ENCODE measurements around the gene GRK7.
"Not testable (repeated sequence)": the region's sequence is repeated elsewhere in the genome, so short reads cannot be mapped to it uniquely, and the experiment has no call there.

The GRK7 gene

DNA sequence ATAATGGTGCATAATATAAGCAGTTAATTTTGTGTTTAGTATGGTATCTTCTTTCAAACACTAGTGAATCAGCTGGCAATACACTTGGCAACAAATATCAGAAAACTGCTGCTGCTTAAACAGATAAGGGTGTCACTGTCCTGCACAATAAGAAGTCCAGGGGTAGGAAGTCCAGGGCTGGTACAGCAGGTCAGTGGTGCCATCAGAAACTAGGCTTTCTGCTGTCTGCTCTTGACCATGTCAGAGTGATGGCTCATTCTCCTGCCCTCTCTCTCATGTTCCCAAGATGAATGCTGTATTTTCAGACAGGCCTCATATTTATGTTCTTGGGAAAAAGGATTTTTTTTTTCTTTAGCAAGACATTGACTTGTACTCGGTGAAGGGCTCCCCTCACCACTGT, 9.2 kb upstream of the GRK7 start:
- Histone ChIP-seq H3K4me3 (ENCODE audit: low read length) (no peak overlapping the region), H3K36me3 (replicated peaks; ENCODE audit: low read depth, low read length) (peaks cover 3% of the 10 kb centered on the region), H3K4me1 (ENCODE audit: low read length) (no peaks in the 10 kb centered on the region), H3K27ac (ENCODE audit: low read length) (no peak overlapping the region), H2AFZ (ENCODE audit: low read depth, low read length) (no peak overlapping the region), H3K4me2 (ENCODE audit: low read length) (no peak overlapping the region), H3K79me2 (ENCODE audit: low read length) (no peaks in the 10 kb centered on the region), H3K9me3 (ENCODE audit: insufficient read depth, low read length) (no peaks in the 10 kb centered on the region), H4K20me1 (ENCODE audit: insufficient read depth, low read length) (no peaks in the 10 kb centered on the region), H3K9ac (ENCODE audit: low read length) (no peak overlapping the region), H3K27me3 (ENCODE audit: low read depth, low read length) (no peaks in the 10 kb centered on the region)
- TF ChIP-seq, protein P1, sequence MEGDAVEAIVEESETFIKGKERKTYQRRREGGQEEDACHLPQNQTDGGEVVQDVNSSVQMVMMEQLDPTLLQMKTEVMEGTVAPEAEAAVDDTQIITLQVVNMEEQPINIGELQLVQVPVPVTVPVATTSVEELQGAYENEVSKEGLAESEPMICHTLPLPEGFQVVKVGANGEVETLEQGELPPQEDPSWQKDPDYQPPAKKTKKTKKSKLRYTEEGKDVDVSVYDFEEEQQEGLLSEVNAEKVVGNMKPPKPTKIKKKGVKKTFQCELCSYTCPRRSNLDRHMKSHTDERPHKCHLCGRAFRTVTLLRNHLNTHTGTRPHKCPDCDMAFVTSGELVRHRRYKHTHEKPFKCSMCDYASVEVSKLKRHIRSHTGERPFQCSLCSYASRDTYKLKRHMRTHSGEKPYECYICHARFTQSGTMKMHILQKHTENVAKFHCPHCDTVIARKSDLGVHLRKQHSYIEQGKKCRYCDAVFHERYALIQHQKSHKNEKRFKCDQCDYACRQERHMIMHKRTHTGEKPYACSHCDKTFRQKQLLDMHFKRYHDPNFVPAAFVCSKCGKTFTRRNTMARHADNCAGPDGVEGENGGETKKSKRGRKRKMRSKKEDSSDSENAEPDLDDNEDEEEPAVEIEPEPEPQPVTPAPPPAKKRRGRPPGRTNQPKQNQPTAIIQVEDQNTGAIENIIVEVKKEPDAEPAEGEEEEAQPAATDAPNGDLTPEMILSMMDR (IDR thresholded peaks at IDR 0.05; ENCODE audit: low read depth, low read length): no peak
- no peak for TF ChIP-seq EZH2phosphoT487 (IDR thresholded peaks at IDR 0.05; ENCODE audit: low read depth)

DNA sequence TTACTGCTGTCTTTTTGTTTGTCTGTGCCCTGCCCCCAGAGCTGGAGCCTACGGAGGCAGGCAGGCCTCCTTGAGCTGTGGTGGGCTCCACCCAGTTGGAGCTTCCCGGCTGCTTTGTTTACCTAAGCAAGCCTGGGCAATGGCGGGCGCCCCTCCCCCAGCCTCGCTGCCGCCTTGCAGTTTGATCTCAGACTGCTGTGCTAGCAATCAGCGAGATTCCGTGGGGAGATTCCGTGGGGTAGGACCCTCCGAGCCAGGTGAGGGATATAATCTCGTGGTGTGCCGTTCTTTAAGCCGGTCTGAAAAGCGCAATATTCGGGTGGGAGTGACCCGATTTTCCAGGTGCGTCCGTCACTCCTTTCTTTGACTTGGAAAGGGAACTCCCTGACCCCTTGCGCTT, 656 bp upstream of the GRK7 start:
- not testable (repeated sequence) for H3K36me3 ChIP-seq (replicated peaks; ENCODE audit: low read depth, low read length); H3K4me2 ChIP-seq (ENCODE audit: low read length); H3K4me1 ChIP-seq (ENCODE audit: low read length); H2AFZ ChIP-seq (ENCODE audit: low read depth, low read length); H4K20me1 ChIP-seq (ENCODE audit: insufficient read depth, low read length); H3K4me3 ChIP-seq (ENCODE audit: low read length); H3K9me3 ChIP-seq (ENCODE audit: insufficient read depth, low read length); H3K27ac ChIP-seq (ENCODE audit: low read length); H3K9ac ChIP-seq (ENCODE audit: low read length); H3K79me2 ChIP-seq (ENCODE audit: low read length); H3K27me3 ChIP-seq (ENCODE audit: low read depth, low read length)

DNA sequence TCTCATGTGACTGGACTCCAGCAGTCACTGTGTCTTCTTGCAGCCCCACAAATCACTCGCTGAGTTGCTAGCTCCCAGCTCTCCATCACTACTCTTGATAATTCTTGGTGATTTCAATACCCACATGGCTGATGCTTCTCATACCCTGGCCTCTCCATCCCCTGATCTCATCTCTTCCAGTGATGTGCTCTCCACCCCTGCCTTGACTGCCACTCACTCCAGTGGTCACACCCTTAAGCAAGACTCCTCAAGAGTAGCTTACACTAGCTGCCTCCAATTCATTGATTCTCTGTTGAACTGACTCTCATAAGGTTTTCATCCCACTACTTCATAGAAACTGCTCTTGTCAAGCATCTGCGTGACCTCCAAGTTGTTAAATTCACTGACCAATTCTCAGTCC, 837 bp downstream of the GRK7 start:
- no peaks in the 10 kb centered on the region for H3K9me3 ChIP-seq (ENCODE audit: insufficient read depth, low read length)
- H3K27me3 ChIP-seq (ENCODE audit: low read depth, low read length): no peaks in the 10 kb centered on the region
- H3K36me3 ChIP-seq (replicated peaks; ENCODE audit: low read depth, low read length): no peaks in the 10 kb centered on the region
- TF ChIP-seq, protein P1 (IDR thresholded peaks at IDR 0.05; ENCODE audit: low read depth, low read length): no peak
- no peak for TF ChIP-seq EZH2phosphoT487 (IDR thresholded peaks at IDR 0.05; ENCODE audit: low read depth)
- H4K20me1 ChIP-seq (ENCODE audit: insufficient read depth, low read length): no peaks in the 10 kb centered on the region
- no peaks in the 10 kb centered on the region for H3K79me2 ChIP-seq (ENCODE audit: low read length)
- H3K27ac ChIP-seq (ENCODE audit: low read length): no peak overlapping the region
- H3K4me1 ChIP-seq (ENCODE audit: low read length): no peaks in the 10 kb centered on the region
- no peak overlapping the region for H3K4me3 ChIP-seq (ENCODE audit: low read length)
- no peak overlapping the region for H3K9ac ChIP-seq (ENCODE audit: low read length)
- H2AFZ ChIP-seq (ENCODE audit: low read depth, low read length): no peak overlapping the region
- no peak overlapping the region for H3K4me2 ChIP-seq (ENCODE audit: low read length)

DNA sequence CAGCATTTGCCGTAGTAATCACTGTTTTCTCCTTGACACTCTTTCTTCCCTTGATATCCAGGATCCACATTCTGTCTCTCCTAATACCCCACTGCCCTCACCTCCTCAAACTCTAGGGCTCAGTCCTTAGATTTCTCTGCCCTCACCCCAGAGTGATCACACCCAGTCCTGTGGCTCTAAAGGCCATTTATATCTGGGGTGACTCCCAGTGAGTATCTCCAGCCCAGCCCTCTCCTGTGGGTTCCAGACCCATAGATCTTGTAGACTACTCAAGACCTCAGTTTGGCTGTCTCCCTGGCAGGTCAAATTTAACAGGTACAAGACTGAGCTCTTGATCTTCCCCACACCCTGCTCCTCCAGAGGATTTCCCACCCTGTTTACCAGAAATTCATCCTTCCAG, 1.3 kb downstream of the GRK7 start:
- Histone ChIP-seq H3K4me1 (ENCODE audit: low read length) (no peaks in the 10 kb centered on the region), H3K4me3 (ENCODE audit: low read length) (no peak overlapping the region), H3K27ac (ENCODE audit: low read length) (no peak overlapping the region), H3K4me2 (ENCODE audit: low read length) (no peak overlapping the region), H3K9ac (ENCODE audit: low read length) (no peak overlapping the region), H3K79me2 (ENCODE audit: low read length) (no peaks in the 10 kb centered on the region), H4K20me1 (ENCODE audit: insufficient read depth, low read length) (no peaks in the 10 kb centered on the region), H2AFZ (ENCODE audit: low read depth, low read length) (no peak overlapping the region), H3K9me3 (ENCODE audit: insufficient read depth, low read length) (no peaks in the 10 kb centered on the region), H3K27me3 (ENCODE audit: low read depth, low read length) (no peaks in the 10 kb centered on the region), H3K36me3 (replicated peaks; ENCODE audit: low read depth, low read length) (no peaks in the 10 kb centered on the region)
- no peak for TF ChIP-seq EZH2phosphoT487 (IDR thresholded peaks at IDR 0.05; ENCODE audit: low read depth)
- TF ChIP-seq, protein P1 (IDR thresholded peaks at IDR 0.05; ENCODE audit: low read depth, low read length): no peak

DNA sequence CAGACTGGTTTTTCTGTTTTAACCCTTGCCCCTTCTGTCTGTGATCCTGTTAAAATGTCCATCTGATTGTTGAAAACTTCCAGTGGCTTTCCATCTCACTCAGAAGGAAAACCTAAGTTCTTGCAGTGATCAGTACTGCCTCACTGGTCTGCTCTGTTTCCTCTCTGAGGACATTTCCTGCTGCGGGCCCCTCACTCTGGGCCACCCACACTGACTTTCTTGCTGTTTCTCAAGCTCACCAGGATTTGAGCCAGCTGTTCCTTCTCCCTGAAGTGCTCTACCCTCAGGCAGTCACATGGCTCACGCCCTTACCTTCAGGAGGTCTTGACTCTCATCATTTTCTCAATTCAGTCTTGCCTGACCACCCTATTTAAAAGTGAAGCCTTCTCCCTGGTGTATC, 1.8 kb downstream of the GRK7 start:
- Histone ChIP-seq H3K9ac (ENCODE audit: low read length) (no peak overlapping the region), H3K4me1 (ENCODE audit: low read length) (no peaks in the 10 kb centered on the region), H3K4me3 (ENCODE audit: low read length) (no peak overlapping the region), H3K9me3 (ENCODE audit: insufficient read depth, low read length) (no peaks in the 10 kb centered on the region), H3K79me2 (ENCODE audit: low read length) (no peaks in the 10 kb centered on the region), H4K20me1 (ENCODE audit: insufficient read depth, low read length) (no peaks in the 10 kb centered on the region), H3K27me3 (ENCODE audit: low read depth, low read length) (no peaks in the 10 kb centered on the region), H3K36me3 (replicated peaks; ENCODE audit: low read depth, low read length) (no peaks in the 10 kb centered on the region), H3K4me2 (ENCODE audit: low read length) (no peak overlapping the region), H3K27ac (ENCODE audit: low read length) (no peak overlapping the region), H2AFZ (ENCODE audit: low read depth, low read length) (no peak overlapping the region)
- no peak for TF ChIP-seq EZH2phosphoT487 (IDR thresholded peaks at IDR 0.05; ENCODE audit: low read depth)
- TF ChIP-seq, protein P1 (IDR thresholded peaks at IDR 0.05; ENCODE audit: low read depth, low read length): no peak
